ENCODE results near the gene ITPK1. TPM values are rescaled to one million over a fixed set of nuclear protein-coding genes. Genes with fewer than 3 reads are reported as not detected.

ITPK1 gene
- total RNA-seq, 1 experiment from 2014 or later = 38.5 TPM

DNA sequence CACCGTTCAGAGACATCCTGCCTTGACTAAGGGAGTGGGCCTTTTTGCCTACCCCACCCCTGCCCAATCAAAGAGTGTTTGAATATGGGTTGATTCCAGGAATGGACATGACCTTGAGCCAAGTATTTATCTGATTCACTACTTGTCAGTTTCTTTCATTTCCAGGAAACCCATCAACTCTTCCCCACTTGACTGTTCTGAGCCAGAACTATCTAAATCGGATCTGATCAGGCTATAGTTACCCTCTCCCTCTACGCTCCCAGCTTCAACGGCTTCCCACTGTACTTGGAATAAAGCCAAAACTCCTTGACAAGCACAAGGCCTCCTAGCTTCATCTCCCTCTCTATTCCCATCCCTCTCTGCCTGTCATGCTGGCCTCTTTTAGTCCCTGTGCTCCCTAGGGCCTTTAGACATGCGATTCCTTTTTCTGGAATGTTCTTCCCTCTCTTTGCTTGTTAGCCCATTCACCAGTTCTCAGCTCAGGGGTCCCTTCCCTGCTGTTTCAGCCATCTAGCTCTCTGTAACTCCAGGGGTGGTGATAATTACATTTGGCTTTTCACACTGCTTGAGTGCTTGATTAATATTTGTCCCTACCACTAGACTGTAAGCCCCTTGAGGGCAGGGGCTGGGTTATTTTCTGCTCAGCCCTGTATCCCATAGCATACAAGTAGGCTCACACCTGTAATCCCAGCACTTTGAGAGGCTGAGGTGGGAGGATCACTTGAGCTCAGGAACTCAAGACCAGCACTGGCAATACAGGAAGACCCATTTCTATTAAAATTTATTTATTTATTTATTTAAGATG, 5.5 kb upstream of the ITPK1 start:
- Histone ChIP-seq H3K27ac (ENCODE audit: low read depth, low read length, poor library complexity, severe bottlenecking) (no peak overlapping the region), H3K4me3 (ENCODE audit: low read depth, low read length, poor library complexity, severe bottlenecking) (no peak overlapping the region), H3K9me3 (ENCODE audit: low read depth, low read length, poor library complexity, severe bottlenecking) (no peaks in the 10 kb centered on the region), H3K36me3 (ENCODE audit: insufficient read depth, low read length, poor library complexity, severe bottlenecking) (no peaks in the 10 kb centered on the region), H3K27me3 (replicated peaks; ENCODE audit: insufficient read depth, low read depth, low read length, poor library complexity) (no peaks in the 10 kb centered on the region), H3K4me1 (ENCODE audit: insufficient read depth, low read length, poor library complexity, severe bottlenecking) (no peaks in the 10 kb centered on the region)
- TF ChIP-seq, protein P1, sequence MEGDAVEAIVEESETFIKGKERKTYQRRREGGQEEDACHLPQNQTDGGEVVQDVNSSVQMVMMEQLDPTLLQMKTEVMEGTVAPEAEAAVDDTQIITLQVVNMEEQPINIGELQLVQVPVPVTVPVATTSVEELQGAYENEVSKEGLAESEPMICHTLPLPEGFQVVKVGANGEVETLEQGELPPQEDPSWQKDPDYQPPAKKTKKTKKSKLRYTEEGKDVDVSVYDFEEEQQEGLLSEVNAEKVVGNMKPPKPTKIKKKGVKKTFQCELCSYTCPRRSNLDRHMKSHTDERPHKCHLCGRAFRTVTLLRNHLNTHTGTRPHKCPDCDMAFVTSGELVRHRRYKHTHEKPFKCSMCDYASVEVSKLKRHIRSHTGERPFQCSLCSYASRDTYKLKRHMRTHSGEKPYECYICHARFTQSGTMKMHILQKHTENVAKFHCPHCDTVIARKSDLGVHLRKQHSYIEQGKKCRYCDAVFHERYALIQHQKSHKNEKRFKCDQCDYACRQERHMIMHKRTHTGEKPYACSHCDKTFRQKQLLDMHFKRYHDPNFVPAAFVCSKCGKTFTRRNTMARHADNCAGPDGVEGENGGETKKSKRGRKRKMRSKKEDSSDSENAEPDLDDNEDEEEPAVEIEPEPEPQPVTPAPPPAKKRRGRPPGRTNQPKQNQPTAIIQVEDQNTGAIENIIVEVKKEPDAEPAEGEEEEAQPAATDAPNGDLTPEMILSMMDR (conservative IDR thresholded peaks at IDR 0.05; ENCODE audit: low read depth, low read length) = no peak
- TF ChIP-seq EZH2 (IDR thresholded peaks at IDR 0.05; ENCODE audit: borderline replicate concordance, low read depth, low read length, poor library complexity, severe bottlenecking) = no peak
- no TSS peak for BruUV-seq (replicated peaks)
- intact Hi-C loops (cut with micrococcal nuclease; ENCODE audit: unreplicated experiment) = no loop called here
- ChIA-PET POLR2A (ENCODE audit: low non-redundant PET) (no interaction called here), CTCF (no interaction called here)
- DNase-seq (ENCODE audit: low spot score) = no peak

- no peaks in the 10 kb centered on the region for H3K4me1 ChIP-seq (ENCODE audit: insufficient read depth, low read length, poor library complexity, severe bottlenecking)
- DNase-seq (ENCODE audit: low spot score) = no peak
- no peak for TF ChIP-seq EZH2 (IDR thresholded peaks at IDR 0.05; ENCODE audit: borderline replicate concordance, low read depth, low read length, poor library complexity, severe bottlenecking)
- TF ChIP-seq, protein P1 (conservative IDR thresholded peaks at IDR 0.05; ENCODE audit: low read depth, low read length) = no peak
- BruUV-seq (replicated peaks) = no TSS peak
- intact Hi-C loops (cut with micrococcal nuclease; ENCODE audit: unreplicated experiment) = no loop called here
- H3K27ac ChIP-seq (ENCODE audit: low read depth, low read length, poor library complexity, severe bottlenecking) = no peak overlapping the region
- no peaks in the 10 kb centered on the region for H3K27me3 ChIP-seq (replicated peaks; ENCODE audit: insufficient read depth, low read depth, low read length, poor library complexity)
- H3K9me3 ChIP-seq (ENCODE audit: low read depth, low read length, poor library complexity, severe bottlenecking) = no peaks in the 10 kb centered on the region
- ChIA-PET CTCF (no interaction called here), POLR2A (ENCODE audit: low non-redundant PET) (no interaction called here)
- H3K4me3 ChIP-seq (ENCODE audit: low read depth, low read length, poor library complexity, severe bottlenecking) = no peak overlapping the region
- no peaks in the 10 kb centered on the region for H3K36me3 ChIP-seq (ENCODE audit: insufficient read depth, low read length, poor library complexity, severe bottlenecking)
Measured at GRCh38 chr14:93120517-93120916, 4.8 kb upstream of the ITPK1 start.

- Histone ChIP-seq H3K9me3 (ENCODE audit: low read depth, low read length, poor library complexity, severe bottlenecking) (no peaks in the 10 kb centered on the region), H3K27me3 (replicated peaks; ENCODE audit: insufficient read depth, low read depth, low read length, poor library complexity) (no peaks in the 10 kb centered on the region), H3K4me3 (ENCODE audit: low read depth, low read length, poor library complexity, severe bottlenecking) (peak overlapping the region; percentile 80), H3K36me3 (ENCODE audit: insufficient read depth, low read length, poor library complexity, severe bottlenecking) (no peaks in the 10 kb centered on the region), H3K4me1 (ENCODE audit: insufficient read depth, low read length, poor library complexity, severe bottlenecking) (peaks cover 14% of the 10 kb centered on the region), H3K27ac (ENCODE audit: low read depth, low read length, poor library complexity, severe bottlenecking) (peak overlapping the region; percentile 86)
- BruUV-seq (replicated peaks) = no TSS peak
- TF ChIP-seq, protein P1 (conservative IDR thresholded peaks at IDR 0.05; ENCODE audit: low read depth, low read length) = no peak
- TF ChIP-seq EZH2 (IDR thresholded peaks at IDR 0.05; ENCODE audit: borderline replicate concordance, low read depth, low read length, poor library complexity, severe bottlenecking) = no peak
- no peak for DNase-seq (ENCODE audit: low spot score)
- POLR2A ChIA-PET (ENCODE audit: low non-redundant PET) = no interaction called here
- intact Hi-C loops (cut with micrococcal nuclease; ENCODE audit: unreplicated experiment) = no loop called here
- CTCF ChIA-PET = interaction anchor here (0.7 kb wide), 1 partner anchor 192 kb away, joined by 5 read pairs; no protein-coding TSS in a partner anchor
Measured at GRCh38 chr14:93116676-93117200, 1.0 kb upstream of the ITPK1 start.

Measured in A673 (cell line).